Left lobe of liver (tissue), 2 donors: ENCODE data around the gene VGLL1. TPM values are rescaled to one million over a fixed set of nuclear protein-coding genes. Genes with fewer than 3 reads are reported as not detected.
A peak's percentile ranks its signal among the peaks of the same experiment; 100 is the strongest.

Experiments used
- ATAC-seq: fragments of 200-7000 bp; cut with Tn5 transposase; one replicate; pipeline ENCODE4 v1.9.1; 2020; ENCODE audit warnings: mild to moderate bottlenecking, moderate library complexity
- DNase-seq: peaks from one replicate; pipeline ENCODE4 v3.0.0-alpha.2; 2020; ENCODE audit warnings: low spot score
- total RNA-seq: library from RNA; stranded (reverse); gene quantifications from one replicate; pipeline ENCODE4 v1.2.1, GENCODE V29; 2021
- donor health status: DM: no; HTN: no; CAD: no; lungs with moderate emphysema.
- donor health status: DM: no; HTN: yes; CAD: no.

The VGLL1 gene
- total RNA-seq, 1 donor from 2014 or later, result not detected

GRCh38 chrX:136549226-136549625 lies 17.2 kb downstream of the VGLL1 start:
- DNase-seq (no peak), ATAC-seq (no peak)

GRCh38 chrX:136551410-136551809 lies 19.4 kb downstream of the VGLL1 start:
- ATAC-seq, result no peak

GRCh38 chrX:136555694-136556093 lies 23.7 kb downstream of the VGLL1 start:
- DNase-seq (no peak), ATAC-seq (no peak)

More at GRCh38 chrX:136551410-136551809, 19.4 kb downstream of the VGLL1 start:
- DNase-seq, result no peak

- DNase-seq, result no peak
Observed at GRCh38 chrX:136572030-136572429, 40.0 kb downstream of the VGLL1 start.

GRCh38 chrX:136574548-136574947 lies 42.5 kb downstream of the VGLL1 start:
- DNase-seq (no peak), ATAC-seq (peak; percentile 64)

More at GRCh38 chrX:136572030-136572429, 40.0 kb downstream of the VGLL1 start:
- no peak for ATAC-seq

GRCh38 chrX:136577552-136577951 lies 45.5 kb downstream of the VGLL1 start:
- ATAC-seq (peak; percentile 84), DNase-seq (peak; percentile 39)

GRCh38 chrX:136580316-136580715 lies 48.3 kb downstream of the VGLL1 start:
- DNase-seq (no peak), ATAC-seq (no peak)

- DNase-seq (no peak), ATAC-seq (no peak)
Observed at GRCh38 chrX:136582624-136583023, 50.6 kb downstream of the VGLL1 start.

- no peak for ATAC-seq
- no peak for DNase-seq
Observed at GRCh38 chrX:136584545-136584944, 52.5 kb downstream of the VGLL1 start.

GRCh38 chrX:136585262-136585661 lies 53.2 kb downstream of the VGLL1 start:
- ATAC-seq, result no peak

GRCh38 chrX:136585960-136586359 lies 53.9 kb downstream of the VGLL1 start:
- DNase-seq (no peak), ATAC-seq (no peak)

More at GRCh38 chrX:136585262-136585661, 53.2 kb downstream of the VGLL1 start:
- DNase-seq, result no peak

- DNase-seq (no peak), ATAC-seq (no peak)
Observed at GRCh38 chrX:136586386-136586785, 54.4 kb downstream of the VGLL1 start.

- ATAC-seq, result no peak
- no peak for DNase-seq
Observed at GRCh38 chrX:136587532-136587931, 55.5 kb downstream of the VGLL1 start.

- ATAC-seq (no peak), DNase-seq (no peak)
Observed at GRCh38 chrX:136588036-136588435, 56.0 kb downstream of the VGLL1 start.

GRCh38 chrX:136589966-136590365 lies 58.0 kb downstream of the VGLL1 start:
- DNase-seq (no peak), ATAC-seq (no peak)

- DNase-seq, result no peak
- no peak for ATAC-seq
Observed at GRCh38 chrX:136597356-136597755, 65.3 kb downstream of the VGLL1 start.

- DNase-seq (no peak), ATAC-seq (no peak)
Observed at GRCh38 chrX:136597954-136598353, 65.9 kb downstream of the VGLL1 start.

- DNase-seq, result no peak
- no peak for ATAC-seq
Observed at GRCh38 chrX:136598631-136599030, 66.6 kb downstream of the VGLL1 start.

GRCh38 chrX:136600059-136600458 lies 68.0 kb downstream of the VGLL1 start:
- no peak for ATAC-seq
- DNase-seq, result no peak
